Esophagus squamous epithelium (tissue), 5 donors: ENCODE measurements around the gene SMIM38. TPM values are rescaled to one million over a fixed set of nuclear protein-coding genes. Genes with fewer than 3 reads are reported as not detected.

ENCODE experiments used
- DNase-seq: peaks from one replicate; lab custom pipeline; 2025; lab: John Stamatoyannopoulos, UW
- H3K27ac ChIP-seq, 4 donors: fragments of 200-600 bp; sonication (generic); one replicate each; pipeline ENCODE4 v1.5.1; 2016 to 2019; ENCODE audit warnings: mild to moderate bottlenecking in 1 of 4
- H3K27me3 ChIP-seq, 4 donors: fragments of 200-600 bp; sonication (generic); 1 replicate in 3 of 4; 2 replicates in 1 of 4; pipeline versions ENCODE4 v1.5.1 to v1.6.0; 2017 to 2021; ENCODE audit warnings: antibody characterized with exemption in 1 of 4
- H3K36me3 ChIP-seq, 3 donors: fragments of 200-600 bp; sonication (generic); one replicate each; pipeline ENCODE4 v1.5.1; 2016 to 2019
- H3K4me1 ChIP-seq, 3 donors: fragments of 200-600 bp; sonication (generic); one replicate each; pipeline ENCODE4 v1.5.1; 2017 to 2019
- H3K4me3 ChIP-seq, 4 donors: fragments of 200-600 bp; sonication (generic); 1 replicate in 3 of 4; 2 replicates in 1 of 4; pipeline ENCODE4 v1.5.1; 2016 to 2019; ENCODE audit warnings: mild to moderate bottlenecking in 2 of 4, moderate library complexity in 1 of 4
- H3K9me3 ChIP-seq, 3 donors: fragments of 200-600 bp; sonication (generic); one replicate each; pipeline ENCODE4 v1.5.1; 2016 to 2019
- CTCF ChIP-seq, 6 experiments: fragments of 450-650 bp in 4 of 6; fragments of 200-600 bp in 2 of 6; sonication (generic) in 2 of 6; IDR thresholded peaks; one replicate each; pipeline ENCODE4 v1.5.1; 2016 to 2019; ENCODE audit warnings: antibody characterized with exemption in 6 of 6, mild to moderate bottlenecking in 4 of 6, moderate library complexity in 4 of 6
- POLR2A ChIP-seq, 4 donors: fragments of 450-650 bp; IDR thresholded peaks; one replicate each; pipeline ENCODE4 v1.6.1; 2017; ENCODE audit warnings: antibody characterized with exemption in 4 of 4, mild to moderate bottlenecking in 4 of 4, moderate library complexity in 3 of 4
- WGBS, 2 donors: methylation state at CpG; one replicate each; pipeline ENCODE4 v1.1.5; 2018; 5-methylcytosine and 5-hydroxymethylcytosine counted together
- intact Hi-C: fragments of 100-400 bp; cut with DNase I; formaldehyde crosslinking; loops from one replicate; pipeline ENCODE4 v1.15.0; 2022
- total RNA-seq, 4 donors: library from RNA; depleted of rRNA; stranded (reverse); fragments of >200 nt; gene quantifications; one replicate each; pipeline ENCODE4 v1.1.0, GENCODE V29; 2016
- donor health status: DM: yes; HTN: yes; CAD: no.

Gene SMIM38
- total RNA-seq, 4 donors from 2014 or later, result 0.15 to 0.19 TPM; not detected in 2

- H3K9me3 ChIP-seq, result peaks cover 0 to 10% (median 0%) of the 10 kb centered on the region in 3 donors
- H3K4me3 ChIP-seq, result no peak overlapping the region
- H3K27ac ChIP-seq, result no peak overlapping the region
- no peak for DNase-seq
- TF ChIP-seq POLR2A (IDR thresholded peaks at IDR 0.05) (no peak), CTCF (IDR thresholded peaks at IDR 0.05) (no peak)
- no peaks in the 10 kb centered on the region for H3K36me3 ChIP-seq
- intact Hi-C loops, result no loop called here
- 0% methylated on average over 1 of the region's 1 CpG; no CpG with 5 or more reads in 1 of the 2 donors for WGBS, 2 donors
- H3K27me3 ChIP-seq, result peaks cover 0 to under 1% (median 0%) of the 10 kb centered on the region in 4 donors
- peaks cover 0 to 17% (median 3%) of the 10 kb centered on the region in 3 donors for H3K4me1 ChIP-seq
These were observed 16.9 kb downstream of the SMIM38 start for GRCh38 chr11:69172674-69173073.

- no peak overlapping the region for H3K4me3 ChIP-seq
- TF ChIP-seq CTCF (IDR thresholded peaks at IDR 0.05) (no peak), POLR2A (IDR thresholded peaks at IDR 0.05) (no peak)
- no peak overlapping the region for H3K27ac ChIP-seq
- no peaks in the 10 kb centered on the region for H3K36me3 ChIP-seq
- DNase-seq, result no peak
- peaks cover 0 to 10% (median 0%) of the 10 kb centered on the region in 3 donors for H3K9me3 ChIP-seq
- H3K4me1 ChIP-seq, result peaks cover 0 to 17% (median 3%) of the 10 kb centered on the region in 3 donors
- WGBS, 2 donors, result 80% methylated on average over 1 of the region's 3 CpGs; no CpG with 5 or more reads in 1 of the 2 donors
- H3K27me3 ChIP-seq, result no peaks in the 10 kb centered on the region
- intact Hi-C loops, result no loop called here
These were observed 17.6 kb downstream of the SMIM38 start for GRCh38 chr11:69173331-69173730.

- Histone ChIP-seq H3K4me1 (peaks cover 0 to 17% (median 3%) of the 10 kb centered on the region in 3 donors), H3K27ac (no peak overlapping the region), H3K9me3 (peaks cover 0 to 10% (median 0%) of the 10 kb centered on the region in 3 donors), H3K4me3 (no peak overlapping the region), H3K27me3 (no peaks in the 10 kb centered on the region), H3K36me3 (no peaks in the 10 kb centered on the region)
- intact Hi-C loops, result no loop called here
- no peak for DNase-seq
- WGBS, 2 donors, result 24 to 56% methylated on average over 6 to 8 of the region's 8 CpGs
- no peak for TF ChIP-seq CTCF (IDR thresholded peaks at IDR 0.05)
- TF ChIP-seq POLR2A (IDR thresholded peaks at IDR 0.05), result no peak
These were observed 18.3 kb downstream of the SMIM38 start for GRCh38 chr11:69173925-69174581.

GRCh38 chr11:69174841-69175240, 19.1 kb downstream of the SMIM38 start:
- peaks cover 0 to 17% (median 3%) of the 10 kb centered on the region in 3 donors for H3K4me1 ChIP-seq
- H3K36me3 ChIP-seq, result no peaks in the 10 kb centered on the region
- no peak for DNase-seq
- H3K9me3 ChIP-seq, result peaks cover 0 to 10% (median 0%) of the 10 kb centered on the region in 3 donors
- H3K4me3 ChIP-seq, result no peak overlapping the region
- H3K27me3 ChIP-seq, result no peaks in the 10 kb centered on the region
- intact Hi-C loops, result no loop called here
- 35 to 73% methylated on average over 2 of the region's 2 CpGs for WGBS, 2 donors
- no peak overlapping the region for H3K27ac ChIP-seq
- TF ChIP-seq CTCF (IDR thresholded peaks at IDR 0.05) (no peak), POLR2A (IDR thresholded peaks at IDR 0.05) (no peak)

GRCh38 chr11:69178819-69179482, 23.2 kb downstream of the SMIM38 start:
- Histone ChIP-seq H3K27ac (no peak overlapping the region), H3K27me3 (peaks cover 0 to 3% (median 0%) of the 10 kb centered on the region in 4 donors), H3K4me1 (peaks cover 0 to 15% (median 3%) of the 10 kb centered on the region in 3 donors), H3K4me3 (no peak overlapping the region), H3K36me3 (no peaks in the 10 kb centered on the region), H3K9me3 (peaks cover 0 to 10% (median 0%) of the 10 kb centered on the region in 3 donors)
- intact Hi-C loops, result no loop called here
- WGBS, 2 donors, result 79 to 80% methylated on average over 5 to 9 of the region's 9 CpGs
- DNase-seq, result no peak
- no peak for TF ChIP-seq CTCF (IDR thresholded peaks at IDR 0.05)
- no peak for TF ChIP-seq POLR2A (IDR thresholded peaks at IDR 0.05)
